HG03095 (cell line): ENCODE measurements around the gene DDHD1.
A peak's percentile ranks its signal among the peaks of the same experiment; 100 is the strongest.
"Not testable (repeated sequence)": the region's sequence is repeated elsewhere in the genome, so short reads cannot be mapped to it uniquely, and the experiment has no call there.

Experiments
- ATAC-seq: cut with Tn5 transposase; IDR thresholded peaks from one replicate; pipeline ENCODE4 v1.9.1; 2021; ENCODE audit warnings: moderate library complexity; ENCODE audit not compliant: unreplicated experiment

The DDHD1 gene

GRCh38 chr14:53152184-53152886, 788 bp downstream of the DDHD1 start:
- peak; percentile 18 for ATAC-seq

- ATAC-seq = no peak
Measured at GRCh38 chr14:53151523-53152183, 1.5 kb downstream of the DDHD1 start.

- no peak for ATAC-seq
Measured at GRCh38 chr14:53149668-53150316, 3.3 kb downstream of the DDHD1 start.

GRCh38 chr14:53148671-53149070, 4.5 kb downstream of the DDHD1 start:
- ATAC-seq = no peak

- ATAC-seq = no peak
Measured at GRCh38 chr14:53147893-53148292, 5.2 kb downstream of the DDHD1 start.

GRCh38 chr14:53147208-53147607, 5.9 kb downstream of the DDHD1 start:
- ATAC-seq = peak; percentile 31

- ATAC-seq = no peak
Measured at GRCh38 chr14:53146739-53147138, 6.4 kb downstream of the DDHD1 start.

GRCh38 chr14:53144244-53144643, 8.9 kb downstream of the DDHD1 start:
- ATAC-seq = peak; percentile 67

- no peak for ATAC-seq
Measured at GRCh38 chr14:53140585-53140984, 12.5 kb downstream of the DDHD1 start.

GRCh38 chr14:53137568-53138203, 15.4 kb downstream of the DDHD1 start:
- ATAC-seq = no peak

GRCh38 chr14:53130491-53130890, 22.6 kb downstream of the DDHD1 start:
- ATAC-seq = not testable (repeated sequence)

- no peak for ATAC-seq
Measured at GRCh38 chr14:53128303-53129028, 24.7 kb downstream of the DDHD1 start.

- no peak for ATAC-seq
Measured at GRCh38 chr14:53127832-53128231, 25.3 kb downstream of the DDHD1 start.

GRCh38 chr14:53127151-53127550, 26.0 kb downstream of the DDHD1 start:
- no peak for ATAC-seq

- ATAC-seq = no peak
Measured at GRCh38 chr14:53126731-53127130, 26.4 kb downstream of the DDHD1 start.

GRCh38 chr14:53124786-53125185, 28.3 kb downstream of the DDHD1 start:
- no peak for ATAC-seq

- not testable (repeated sequence) for ATAC-seq
Measured at GRCh38 chr14:53121419-53121818, 31.7 kb downstream of the DDHD1 start.

GRCh38 chr14:53117479-53117878, 35.6 kb downstream of the DDHD1 start:
- not testable (repeated sequence) for ATAC-seq

- ATAC-seq = no peak
Measured at GRCh38 chr14:53113989-53114388, 39.1 kb downstream of the DDHD1 start.

- no peak for ATAC-seq
Measured at GRCh38 chr14:53110096-53110495, 43.0 kb downstream of the DDHD1 start.
